OCI-LY7 (cell line): Measurements from ENCODE around the gene PCK2. TPM values are rescaled to one million over a fixed set of nuclear protein-coding genes. Genes with fewer than 3 reads are reported as not detected.

Source experiments
- BruUV-seq: library from RNA; stranded (reverse); fragments of 400-500 nt; replicated peaks from 2 replicates; lab custom pipeline; 2021; lab: Mats Ljungman, UMichigan
- CTCF ChIA-PET: fragments of 300-600 bp; sonication (Branson Sonifier 250); formaldehyde crosslinking; loops from one replicate; lab custom pipeline; 2022; ENCODE audit warnings: antibody characterized with exemption; ENCODE audit not compliant: unreplicated experiment; lab: Charles Lee
- POLR2A ChIA-PET: fragments of 300-600 bp; sonication (Branson Sonifier 250); formaldehyde crosslinking; loops from one replicate; lab custom pipeline; 2022; ENCODE audit warnings: antibody characterized with exemption; lab: Charles Lee
- DNase-seq: peaks from one replicate; pipeline ENCODE4 v3.0.0-alpha.2; 2015; ENCODE audit warnings: low spot score
- H2AFZ ChIP-seq: fragments of 200-600 bp; sonication (generic), shearing (Covaris generic); 2 replicates; pipeline ENCODE4 v1.6.1; 2014; ENCODE audit warnings: mild to moderate bottlenecking, antibody characterized with exemption, low read length, moderate library complexity
- H3K27ac ChIP-seq: fragments of 200-600 bp; sonication (generic); 2 replicates; pipeline ENCODE4 v1.5.1; 2014; ENCODE audit warnings: mixed run types, low read depth, mild to moderate bottlenecking, moderate library complexity, low read length, inconsistent platforms; ENCODE audit not compliant: poor library complexity, severe bottlenecking
- H3K36me3 ChIP-seq: fragments of 200-600 bp; sonication (generic); 2 replicates; pipeline ENCODE4 v1.6.1; 2014; ENCODE audit warnings: mild to moderate bottlenecking, antibody characterized with exemption, low read length, moderate library complexity, mixed read lengths; ENCODE audit not compliant: insufficient read depth
- H3K4me1 ChIP-seq: fragments of 200-600 bp; sonication (generic); 2 replicates; pipeline ENCODE4 v1.5.1; 2014; ENCODE audit warnings: mild to moderate bottlenecking, low read length; ENCODE audit not compliant: insufficient read depth, poor library complexity, severe bottlenecking
- H3K4me2 ChIP-seq: fragments of 200-600 bp; sonication (generic); 2 replicates; pipeline ENCODE4 v1.6.1; 2014; ENCODE audit warnings: mild to moderate bottlenecking, low read length
- H3K4me3 ChIP-seq: fragments of 200-600 bp; sonication (generic); 2 replicates; pipeline ENCODE4 v1.5.1; 2014; ENCODE audit warnings: mild to moderate bottlenecking, low read depth, low read length; ENCODE audit not compliant: poor library complexity, severe bottlenecking
- H3K79me2 ChIP-seq: fragments of 200-600 bp; sonication (generic); 2 replicates; pipeline ENCODE4 v1.6.1; 2016; ENCODE audit warnings: low read depth, mild to moderate bottlenecking, low read length, moderate library complexity, mixed read lengths; ENCODE audit not compliant: insufficient read depth
- H3K9me2 ChIP-seq: fragments of 200-600 bp; sonication (generic); 2 replicates; pipeline ENCODE4 v1.6.1; 2016; ENCODE audit warnings: mild to moderate bottlenecking, low read length, mixed read lengths; ENCODE audit not compliant: insufficient read depth
- H3K9me3 ChIP-seq: fragments of 200-600 bp; sonication (generic); 2 replicates; pipeline ENCODE4 v1.6.1; 2014; ENCODE audit warnings: mild to moderate bottlenecking, mixed run types, low read length, mixed read lengths
- H4K20me1 ChIP-seq: fragments of 200-600 bp; sonication (generic); 2 replicates; pipeline ENCODE4 v1.6.1; 2014; ENCODE audit warnings: mild to moderate bottlenecking, antibody characterized with exemption, low read length, moderate library complexity, mixed read lengths; ENCODE audit not compliant: insufficient read depth
- EZH2phosphoT487 ChIP-seq: fragments of 200-600 bp; sonication (generic); IDR thresholded peaks from 2 replicates; pipeline ENCODE4 v1.6.1; 2018; ENCODE audit warnings: low read depth, borderline replicate concordance, mild to moderate bottlenecking, mixed run types, antibody characterized with exemption, low read length, moderate library complexity, mixed read lengths
- intact Hi-C: fragments of 100-400 bp; cut with micrococcal nuclease; formaldehyde crosslinking; loops from one replicate; pipeline ENCODE4 v1.10.0; 2022; ENCODE audit not compliant: unreplicated experiment
- total RNA-seq, 2 experiments: library from RNA; depleted of rRNA in 1 of 2; stranded (reverse); fragments of >200 nt in 1 of 2; shearing (Covaris generic) in 1 of 2; gene quantifications; 2 replicates each; pipeline ENCODE4 v1.2.3, GENCODE V29; 2014 to 2022
- TF ChIP-seq, protein P1 (sequence below): fragments of 200-600 bp; sonication (generic); conservative IDR thresholded peaks from 2 replicates; pipeline ENCODE4 v1.5.1; 2014; ENCODE audit warnings: mild to moderate bottlenecking, antibody characterized with exemption, low read length, moderate library complexity, mixed read lengths

Gene PCK2
- total RNA-seq, 2 experiments from 2014 or later = 43.6 to 130 TPM

- CTCF ChIA-PET = interaction anchor here (0.5 to 2.1 kb wide), 2 partner anchors 21 to 231 kb away, joined by 3 to 12 read pairs; partner anchors contain the start of genes DCAF11 and NRL
- H3K27ac ChIP-seq = peak overlapping the region; percentile 23
- H3K4me2 ChIP-seq = peak overlapping the region; percentile 83
- peak overlapping the region; percentile 98 for H3K4me3 ChIP-seq
- POLR2A ChIA-PET = interaction anchor here (0.7 to 4.1 kb wide), 13 partner anchors 9 to 134 kb away, joined by 3 to 43 read pairs (median 4); partner anchors contain the start of genes CHMP4A, DCAF11, NRL and PCK2
- no peak for DNase-seq
- TF ChIP-seq, protein P1, sequence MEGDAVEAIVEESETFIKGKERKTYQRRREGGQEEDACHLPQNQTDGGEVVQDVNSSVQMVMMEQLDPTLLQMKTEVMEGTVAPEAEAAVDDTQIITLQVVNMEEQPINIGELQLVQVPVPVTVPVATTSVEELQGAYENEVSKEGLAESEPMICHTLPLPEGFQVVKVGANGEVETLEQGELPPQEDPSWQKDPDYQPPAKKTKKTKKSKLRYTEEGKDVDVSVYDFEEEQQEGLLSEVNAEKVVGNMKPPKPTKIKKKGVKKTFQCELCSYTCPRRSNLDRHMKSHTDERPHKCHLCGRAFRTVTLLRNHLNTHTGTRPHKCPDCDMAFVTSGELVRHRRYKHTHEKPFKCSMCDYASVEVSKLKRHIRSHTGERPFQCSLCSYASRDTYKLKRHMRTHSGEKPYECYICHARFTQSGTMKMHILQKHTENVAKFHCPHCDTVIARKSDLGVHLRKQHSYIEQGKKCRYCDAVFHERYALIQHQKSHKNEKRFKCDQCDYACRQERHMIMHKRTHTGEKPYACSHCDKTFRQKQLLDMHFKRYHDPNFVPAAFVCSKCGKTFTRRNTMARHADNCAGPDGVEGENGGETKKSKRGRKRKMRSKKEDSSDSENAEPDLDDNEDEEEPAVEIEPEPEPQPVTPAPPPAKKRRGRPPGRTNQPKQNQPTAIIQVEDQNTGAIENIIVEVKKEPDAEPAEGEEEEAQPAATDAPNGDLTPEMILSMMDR = no peak
- no peak for TF ChIP-seq EZH2phosphoT487
- H3K79me2 ChIP-seq = peaks cover 20% of the 10 kb centered on the region
- no peaks in the 10 kb centered on the region for H3K9me3 ChIP-seq
- intact Hi-C loops = no loop called here
- no peaks in the 10 kb centered on the region for H3K9me2 ChIP-seq
- peaks cover 27% of the 10 kb centered on the region for H3K36me3 ChIP-seq
- no TSS peak for BruUV-seq
- H3K4me1 ChIP-seq = peaks cover 40% of the 10 kb centered on the region
- peak overlapping the region; percentile 87; the same call in 1 of the 2 replicates for H2AFZ ChIP-seq
- 0 out of 2 replicates have a peak, but pooled peaks cover 6% of the 10 kb centered on the region for H4K20me1 ChIP-seq
These were observed 41.4 kb downstream of the PCK2 start for GRCh38 chr14:24135584-24135833.

DNA sequence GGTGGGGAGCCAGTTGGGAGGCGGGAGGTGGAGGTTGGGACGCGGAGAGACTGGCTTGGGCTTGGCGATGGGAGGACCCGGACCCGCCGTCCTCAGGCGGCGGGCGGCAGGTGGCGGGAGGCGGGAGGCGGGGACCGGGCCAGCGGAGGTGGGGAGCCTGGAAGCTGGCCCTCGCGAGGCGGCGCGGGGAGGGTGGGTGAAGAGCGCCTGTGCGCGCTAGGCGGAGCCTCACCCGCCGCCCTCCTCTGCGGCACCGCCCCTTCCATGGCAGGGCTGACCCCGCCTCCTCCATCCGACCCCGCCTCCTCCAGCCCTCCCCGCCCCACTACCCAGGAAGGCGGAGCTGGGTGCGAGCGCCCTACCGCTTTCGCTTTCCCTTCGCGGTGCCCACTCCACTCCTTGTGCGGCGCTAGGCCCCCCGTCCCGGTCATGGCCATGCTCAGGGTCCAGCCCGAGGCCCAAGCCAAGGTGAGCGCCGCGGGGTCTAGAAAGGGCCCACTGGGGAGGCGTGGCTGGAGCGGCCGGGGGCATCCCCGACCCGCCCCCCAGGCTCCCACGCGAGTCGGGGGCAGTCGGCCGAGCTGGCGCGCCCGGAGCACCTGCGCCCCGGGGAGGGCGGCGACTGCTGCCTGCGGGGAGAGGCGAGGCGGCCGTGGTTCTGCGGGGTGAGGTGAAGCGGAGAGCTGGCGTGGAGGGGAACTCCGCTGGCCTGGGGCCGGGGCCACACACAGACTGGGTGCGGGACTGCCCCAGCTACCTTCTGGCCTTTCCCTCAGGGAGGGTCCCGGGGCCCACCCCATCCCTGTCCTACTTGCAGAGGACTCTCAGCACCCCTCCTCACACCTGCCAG is 41.9 kb downstream of the PCK2 start, which contains the start of gene PSME1:
Gene PSME1 (plus strand): TSS at position 361 of the 850 bp plus-strand sequence. CDS start 69 bp downstream, at position 430.
- POLR2A ChIA-PET = interaction anchor here (0.6 to 4.1 kb wide), 14 partner anchors 9 to 134 kb away, joined by 3 to 43 read pairs (median 4); partner anchors contain the start of genes CHMP4A, DCAF11, NRL and PCK2
- Histone ChIP-seq H3K9me2 (no peaks in the 10 kb centered on the region), H3K4me3 (peak within 1 kb of the TSS; percentile 98), H3K79me2 (peaks cover 25% of the 10 kb centered on the region), H3K27ac (peak within 1 kb of the TSS; percentile 46), H3K4me2 (peak within 1 kb of the TSS; percentile 85), H3K4me1 (peaks cover 40% of the 10 kb centered on the region), H2AFZ (peak within 1 kb of the TSS; percentile 87; the same call in 1 of the 2 replicates), H3K36me3 (peaks cover 27% of the 10 kb centered on the region), H4K20me1 (0 out of 2 replicates have a peak, but pooled peaks cover 6% of the 10 kb centered on the region), H3K9me3 (no peaks in the 10 kb centered on the region)
- CTCF ChIA-PET = interaction anchor here (0.6 to 2.1 kb wide), 4 partner anchors 22 to 577 kb away, joined by 3 to 12 read pairs (median 4); partner anchors contain the start of genes DCAF11 and NRL
- BruUV-seq = no TSS peak
- TF ChIP-seq EZH2phosphoT487 = no peak
- TF ChIP-seq, protein P1 = no peak
- intact Hi-C loops = loop anchor here (1.0 kb wide), 2 partner anchors 22 to 25 kb away; partner anchors contain the start of genes DCAF11, IRF9 and NRL
- DNase-seq = peak; percentile 93
